Measurements from ENCODE around the gene CDH23. TPM values are rescaled to one million over a fixed set of nuclear protein-coding genes. Genes with fewer than 3 reads are reported as not detected.

The CDH23 gene
- total RNA-seq, 2 experiments from 2014 or later, result 1.6 TPM

GRCh38 chr10:71710519-71710918 is 313.8 kb downstream of the CDH23 start:
- no peaks in the 10 kb centered on the region for H3K36me3 Mint-ChIP-seq (ENCODE audit: low read depth)
- CTCF ChIA-PET, result interaction anchor here (3.8 to 3.9 kb wide), 2 partner anchors 15 to 101 kb away, joined by 17 to 22 read pairs; no protein-coding TSS in a partner anchor
- peaks cover 57% of the 10 kb centered on the region for H3K4me1 Mint-ChIP-seq (ENCODE audit: low read depth)
- DNase-seq, result no peak
- no peak overlapping the region for H3K27ac Mint-ChIP-seq
- H3K9me3 Mint-ChIP-seq, result no peaks in the 10 kb centered on the region
- H3K27me3 Mint-ChIP-seq (ENCODE audit: low read depth), result no peaks in the 10 kb centered on the region
- intact Hi-C loops (cut with micrococcal nuclease), result loop anchor here (1.0 kb wide), 1 partner anchor 351 kb away; no protein-coding TSS in a partner anchor
- H3K4me3 Mint-ChIP-seq, result no peak overlapping the region

- Mint-ChIP-seq H3K36me3 (ENCODE audit: low read depth) (no peaks in the 10 kb centered on the region), H3K4me3 (no peak overlapping the region), H3K27me3 (ENCODE audit: low read depth) (no peaks in the 10 kb centered on the region), H3K9me3 (no peaks in the 10 kb centered on the region), H3K27ac (no peak overlapping the region), H3K4me1 (ENCODE audit: low read depth) (peaks cover 63% of the 10 kb centered on the region)
- DNase-seq, result no peak
- CTCF ChIA-PET, result interaction anchor here (1.7 to 4.0 kb wide), 3 partner anchors 13 to 62 kb away, joined by 3 to 25 read pairs (median 17); partner anchors contain the start of gene VSIR
- intact Hi-C loops (cut with micrococcal nuclease), result no loop called here
These were observed 314.4 kb downstream of the CDH23 start for GRCh38 chr10:71711052-71711623.

- peaks cover 69% of the 10 kb centered on the region for H3K4me1 Mint-ChIP-seq (ENCODE audit: low read depth)
- no peaks in the 10 kb centered on the region for H3K27me3 Mint-ChIP-seq (ENCODE audit: low read depth)
- H3K9me3 Mint-ChIP-seq, result no peaks in the 10 kb centered on the region
- CTCF ChIA-PET, result interaction anchor here (0.6 to 4.0 kb wide), 4 partner anchors 14 to 341 kb away, joined by 3 to 25 read pairs (median 10); partner anchors contain the start of gene VSIR
- no peak for DNase-seq
- intact Hi-C loops (cut with micrococcal nuclease), result no loop called here
- no peak overlapping the region for H3K4me3 Mint-ChIP-seq
- H3K36me3 Mint-ChIP-seq (ENCODE audit: low read depth), result no peaks in the 10 kb centered on the region
- H3K27ac Mint-ChIP-seq, result peak overlapping the region; percentile 94
These were observed 315.4 kb downstream of the CDH23 start for GRCh38 chr10:71712170-71712569.

GRCh38 chr10:71712572-71713134 is 315.9 kb downstream of the CDH23 start:
- peak; percentile 44 for DNase-seq
- Mint-ChIP-seq H3K27ac (peak overlapping the region; percentile 94), H3K36me3 (ENCODE audit: low read depth) (no peaks in the 10 kb centered on the region), H3K27me3 (ENCODE audit: low read depth) (no peaks in the 10 kb centered on the region), H3K9me3 (no peaks in the 10 kb centered on the region), H3K4me3 (peak overlapping the region; percentile 67), H3K4me1 (ENCODE audit: low read depth) (peaks cover 70% of the 10 kb centered on the region)
- CTCF ChIA-PET, result interaction anchor here (1.0 to 4.0 kb wide), 6 partner anchors 13 to 61 kb away, joined by 3 to 25 read pairs (median 6); partner anchors contain the start of gene VSIR
- intact Hi-C loops (cut with micrococcal nuclease), result loop anchor here (1.0 kb wide), 2 partner anchors 14 to 57 kb away; no protein-coding TSS in a partner anchor

- DNase-seq, result peak; percentile 54
- Mint-ChIP-seq H3K4me1 (ENCODE audit: low read depth) (peaks cover 64% of the 10 kb centered on the region), H3K36me3 (ENCODE audit: low read depth) (no peaks in the 10 kb centered on the region), H3K4me3 (peak overlapping the region; percentile 67), H3K27me3 (ENCODE audit: low read depth) (no peaks in the 10 kb centered on the region), H3K9me3 (no peaks in the 10 kb centered on the region), H3K27ac (peak overlapping the region; percentile 94)
- CTCF ChIA-PET, result interaction anchor here (0.6 to 4.0 kb wide), 8 partner anchors 11 to 158 kb away, joined by 3 to 25 read pairs (median 4); partner anchors contain the start of gene VSIR
- intact Hi-C loops (cut with micrococcal nuclease), result loop anchor here (1.0 to 2.0 kb wide), 3 partner anchors 13 to 56 kb away; no protein-coding TSS in a partner anchor
These were observed 316.7 kb downstream of the CDH23 start for GRCh38 chr10:71713135-71714030.

GRCh38 chr10:71714031-71714410 is 317.3 kb downstream of the CDH23 start:
- no peaks in the 10 kb centered on the region for H3K36me3 Mint-ChIP-seq (ENCODE audit: low read depth)
- peak overlapping the region; percentile 67 for H3K4me3 Mint-ChIP-seq
- peak overlapping the region; percentile 94 for H3K27ac Mint-ChIP-seq
- CTCF ChIA-PET, result interaction anchor here (0.6 to 4.0 kb wide), 7 partner anchors 10 to 157 kb away, joined by 3 to 25 read pairs (median 4); partner anchors contain the start of gene VSIR
- no peaks in the 10 kb centered on the region for H3K27me3 Mint-ChIP-seq (ENCODE audit: low read depth)
- H3K4me1 Mint-ChIP-seq (ENCODE audit: low read depth), result peaks cover 62% of the 10 kb centered on the region
- no peaks in the 10 kb centered on the region for H3K9me3 Mint-ChIP-seq
- DNase-seq, result no peak
- intact Hi-C loops (cut with micrococcal nuclease), result loop anchor here (2.0 kb wide), 1 partner anchor 29 kb away; no protein-coding TSS in a partner anchor

GRCh38 chr10:71714592-71714991 is 317.9 kb downstream of the CDH23 start:
- Mint-ChIP-seq H3K9me3 (no peaks in the 10 kb centered on the region), H3K27ac (peak overlapping the region; percentile 94), H3K4me1 (ENCODE audit: low read depth) (peaks cover 60% of the 10 kb centered on the region), H3K36me3 (ENCODE audit: low read depth) (no peaks in the 10 kb centered on the region), H3K27me3 (ENCODE audit: low read depth) (no peaks in the 10 kb centered on the region), H3K4me3 (peak overlapping the region; percentile 67)
- CTCF ChIA-PET, result interaction anchor here (0.6 to 4.0 kb wide), 11 partner anchors 9 to 59 kb away, joined by 3 to 25 read pairs (median 3); partner anchors contain the start of gene VSIR
- DNase-seq, result no peak
- intact Hi-C loops (cut with micrococcal nuclease), result loop anchor here (2.0 kb wide), 1 partner anchor 28 kb away; no protein-coding TSS in a partner anchor

GRCh38 chr10:71715026-71715425 is 318.3 kb downstream of the CDH23 start:
- no peak overlapping the region for H3K4me3 Mint-ChIP-seq
- intact Hi-C loops (cut with micrococcal nuclease), result loop anchor here (2.0 kb wide), 1 partner anchor 28 kb away; no protein-coding TSS in a partner anchor
- peak overlapping the region; percentile 56 for H3K27ac Mint-ChIP-seq

GRCh38 chr10:71715860-71716259 is 319.1 kb downstream of the CDH23 start:
- CTCF ChIA-PET, result interaction anchor here (1.1 to 4.6 kb wide), 3 partner anchors 8 to 58 kb away, joined by 4 to 29 read pairs (median 5); no protein-coding TSS in a partner anchor
- peak overlapping the region; percentile 56 for H3K27ac Mint-ChIP-seq
- H3K36me3 Mint-ChIP-seq (ENCODE audit: low read depth), result no peaks in the 10 kb centered on the region
- intact Hi-C loops (cut with micrococcal nuclease), result loop anchor here (2.0 kb wide), 1 partner anchor 27 kb away; no protein-coding TSS in a partner anchor
- DNase-seq, result no peak
- H3K27me3 Mint-ChIP-seq (ENCODE audit: low read depth), result no peaks in the 10 kb centered on the region
- no peak overlapping the region for H3K4me3 Mint-ChIP-seq
- H3K9me3 Mint-ChIP-seq, result no peaks in the 10 kb centered on the region
- H3K4me1 Mint-ChIP-seq (ENCODE audit: low read depth), result peaks cover 65% of the 10 kb centered on the region

More at GRCh38 chr10:71715026-71715425, 318.3 kb downstream of the CDH23 start:
- CTCF ChIA-PET, result interaction anchor here (0.6 to 4.0 kb wide), 10 partner anchors 10 to 58 kb away, joined by 3 to 25 read pairs (median 3); partner anchors contain the start of gene VSIR
- no peak for DNase-seq
- peaks cover 60% of the 10 kb centered on the region for H3K4me1 Mint-ChIP-seq (ENCODE audit: low read depth)
- no peaks in the 10 kb centered on the region for H3K9me3 Mint-ChIP-seq
- no peaks in the 10 kb centered on the region for H3K27me3 Mint-ChIP-seq (ENCODE audit: low read depth)
- H3K36me3 Mint-ChIP-seq (ENCODE audit: low read depth), result no peaks in the 10 kb centered on the region

GRCh38 chr10:71716426-71716825 is 319.7 kb downstream of the CDH23 start:
- intact Hi-C loops (cut with micrococcal nuclease), result no loop called here
- no peak overlapping the region for H3K4me3 Mint-ChIP-seq
- peaks cover 61% of the 10 kb centered on the region for H3K4me1 Mint-ChIP-seq (ENCODE audit: low read depth)
- CTCF ChIA-PET, result interaction anchor here (1.1 to 4.6 kb wide), 3 partner anchors 8 to 58 kb away, joined by 4 to 29 read pairs (median 5); no protein-coding TSS in a partner anchor
- no peak for DNase-seq
- H3K36me3 Mint-ChIP-seq (ENCODE audit: low read depth), result no peaks in the 10 kb centered on the region
- H3K9me3 Mint-ChIP-seq, result no peaks in the 10 kb centered on the region
- H3K27ac Mint-ChIP-seq, result no peak overlapping the region
- H3K27me3 Mint-ChIP-seq (ENCODE audit: low read depth), result no peaks in the 10 kb centered on the region

- intact Hi-C loops (cut with micrococcal nuclease), result no loop called here
- no peaks in the 10 kb centered on the region for H3K36me3 Mint-ChIP-seq (ENCODE audit: low read depth)
- peaks cover 56% of the 10 kb centered on the region for H3K4me1 Mint-ChIP-seq (ENCODE audit: low read depth)
- no peak overlapping the region for H3K27ac Mint-ChIP-seq
- no peak overlapping the region for H3K4me3 Mint-ChIP-seq
- no peaks in the 10 kb centered on the region for H3K27me3 Mint-ChIP-seq (ENCODE audit: low read depth)
- H3K9me3 Mint-ChIP-seq, result no peaks in the 10 kb centered on the region
- no peak for DNase-seq
- CTCF ChIA-PET, result interaction anchor here (1.0 to 4.6 kb wide), 5 partner anchors 9 to 36 kb away, joined by 3 to 29 read pairs (median 3); no protein-coding TSS in a partner anchor
These were observed 320.3 kb downstream of the CDH23 start for GRCh38 chr10:71717056-71717455.
